ENCODE measurements around the gene PARD6G.
"Not testable (repeated sequence)": the region's sequence is repeated elsewhere in the genome, so short reads cannot be mapped to it uniquely, and the experiment has no call there.

The PARD6G gene

GRCh38 chr18:80170395-80171053, 76.8 kb downstream of the PARD6G start:
- Histone ChIP-seq H3K36me3 (ENCODE audit: control insufficient read depth, insufficient read depth, low read length) (no peaks in the 10 kb centered on the region), H3K4me1 (ENCODE audit: control insufficient read depth, insufficient read depth, low read length) (no peaks in the 10 kb centered on the region), H3K9ac (ENCODE audit: low read depth, low read length) (no peak overlapping the region), H3K4me3 (ENCODE audit: low read depth, low read length) (no peak overlapping the region), H3K27me3 (ENCODE audit: control insufficient read depth, insufficient read depth, low read length) (no peaks in the 10 kb centered on the region), H3K9me3 (ENCODE audit: control insufficient read depth, insufficient read depth, low read length) (no peaks in the 10 kb centered on the region)

GRCh38 chr18:80169607-80170006, 77.7 kb downstream of the PARD6G start:
- Histone ChIP-seq H3K4me3 (ENCODE audit: low read depth, low read length) (no peak overlapping the region), H3K36me3 (ENCODE audit: control insufficient read depth, insufficient read depth, low read length) (no peaks in the 10 kb centered on the region), H3K9me3 (ENCODE audit: control insufficient read depth, insufficient read depth, low read length) (no peaks in the 10 kb centered on the region), H3K9ac (ENCODE audit: low read depth, low read length) (no peak overlapping the region), H3K27me3 (ENCODE audit: control insufficient read depth, insufficient read depth, low read length) (no peaks in the 10 kb centered on the region), H3K4me1 (ENCODE audit: control insufficient read depth, insufficient read depth, low read length) (no peaks in the 10 kb centered on the region)

- H3K4me3 ChIP-seq (ENCODE audit: low read depth, low read length): no peak overlapping the region
- no peaks in the 10 kb centered on the region for H3K27me3 ChIP-seq (ENCODE audit: control insufficient read depth, insufficient read depth, low read length)
- no peaks in the 10 kb centered on the region for H3K9me3 ChIP-seq (ENCODE audit: control insufficient read depth, insufficient read depth, low read length)
- H3K9ac ChIP-seq (ENCODE audit: low read depth, low read length): no peak overlapping the region
- H3K4me1 ChIP-seq (ENCODE audit: control insufficient read depth, insufficient read depth, low read length): no peaks in the 10 kb centered on the region
- no peaks in the 10 kb centered on the region for H3K36me3 ChIP-seq (ENCODE audit: control insufficient read depth, insufficient read depth, low read length)
Measured at GRCh38 chr18:80168982-80169381, 78.3 kb downstream of the PARD6G start.

- H3K36me3 ChIP-seq (ENCODE audit: control insufficient read depth, insufficient read depth, low read length): no peaks in the 10 kb centered on the region
- no peaks in the 10 kb centered on the region for H3K4me1 ChIP-seq (ENCODE audit: control insufficient read depth, insufficient read depth, low read length)
- H3K27me3 ChIP-seq (ENCODE audit: control insufficient read depth, insufficient read depth, low read length): no peaks in the 10 kb centered on the region
- peaks cover 3% of the 10 kb centered on the region for H3K9me3 ChIP-seq (ENCODE audit: control insufficient read depth, insufficient read depth, low read length)
- no peak overlapping the region for H3K9ac ChIP-seq (ENCODE audit: low read depth, low read length)
- H3K4me3 ChIP-seq (ENCODE audit: low read depth, low read length): no peak overlapping the region
Measured at GRCh38 chr18:80168346-80168745, 79.0 kb downstream of the PARD6G start.

- no peaks in the 10 kb centered on the region for H3K4me1 ChIP-seq (ENCODE audit: control insufficient read depth, insufficient read depth, low read length)
- no peaks in the 10 kb centered on the region for H3K36me3 ChIP-seq (ENCODE audit: control insufficient read depth, insufficient read depth, low read length)
- no peak overlapping the region for H3K9ac ChIP-seq (ENCODE audit: low read depth, low read length)
- no peaks in the 10 kb centered on the region for H3K27me3 ChIP-seq (ENCODE audit: control insufficient read depth, insufficient read depth, low read length)
- H3K4me3 ChIP-seq (ENCODE audit: low read depth, low read length): no peak overlapping the region
- H3K9me3 ChIP-seq (ENCODE audit: control insufficient read depth, insufficient read depth, low read length): peaks cover 3% of the 10 kb centered on the region
Measured at GRCh38 chr18:80167931-80168330, 79.4 kb downstream of the PARD6G start.

GRCh38 chr18:80167331-80167730, 80.0 kb downstream of the PARD6G start:
- H3K27me3 ChIP-seq (ENCODE audit: control insufficient read depth, insufficient read depth, low read length): no peaks in the 10 kb centered on the region
- H3K9ac ChIP-seq (ENCODE audit: low read depth, low read length): no peak overlapping the region
- no peaks in the 10 kb centered on the region for H3K36me3 ChIP-seq (ENCODE audit: control insufficient read depth, insufficient read depth, low read length)
- H3K4me1 ChIP-seq (ENCODE audit: control insufficient read depth, insufficient read depth, low read length): no peaks in the 10 kb centered on the region
- H3K4me3 ChIP-seq (ENCODE audit: low read depth, low read length): no peak overlapping the region
- H3K9me3 ChIP-seq (ENCODE audit: control insufficient read depth, insufficient read depth, low read length): peaks cover 3% of the 10 kb centered on the region

- Histone ChIP-seq H3K9me3 (ENCODE audit: control insufficient read depth, insufficient read depth, low read length) (peaks cover 3% of the 10 kb centered on the region), H3K27me3 (ENCODE audit: control insufficient read depth, insufficient read depth, low read length) (no peaks in the 10 kb centered on the region), H3K4me1 (ENCODE audit: control insufficient read depth, insufficient read depth, low read length) (no peaks in the 10 kb centered on the region), H3K9ac (ENCODE audit: low read depth, low read length) (no peak overlapping the region), H3K36me3 (ENCODE audit: control insufficient read depth, insufficient read depth, low read length) (no peaks in the 10 kb centered on the region), H3K4me3 (ENCODE audit: low read depth, low read length) (no peak overlapping the region)
Measured at GRCh38 chr18:80166725-80167124, 80.6 kb downstream of the PARD6G start.

- Histone ChIP-seq H3K4me3 (ENCODE audit: low read depth, low read length) (no peak overlapping the region), H3K9me3 (ENCODE audit: control insufficient read depth, insufficient read depth, low read length) (peaks cover 3% of the 10 kb centered on the region), H3K9ac (ENCODE audit: low read depth, low read length) (no peak overlapping the region), H3K36me3 (ENCODE audit: control insufficient read depth, insufficient read depth, low read length) (no peaks in the 10 kb centered on the region), H3K4me1 (ENCODE audit: control insufficient read depth, insufficient read depth, low read length) (no peaks in the 10 kb centered on the region), H3K27me3 (ENCODE audit: control insufficient read depth, insufficient read depth, low read length) (no peaks in the 10 kb centered on the region)
Measured at GRCh38 chr18:80166240-80166639, 81.1 kb downstream of the PARD6G start.

- H3K27me3 ChIP-seq (ENCODE audit: control insufficient read depth, insufficient read depth, low read length); H3K4me1 ChIP-seq (ENCODE audit: control insufficient read depth, insufficient read depth, low read length); H3K9me3 ChIP-seq (ENCODE audit: control insufficient read depth, insufficient read depth, low read length): not testable (repeated sequence)
Measured at GRCh38 chr18:80164727-80165355, 82.5 kb downstream of the PARD6G start.

GRCh38 chr18:80163183-80163582, 84.1 kb downstream of the PARD6G start:
- peaks cover 3% of the 10 kb centered on the region for H3K9me3 ChIP-seq (ENCODE audit: control insufficient read depth, insufficient read depth, low read length)
- H3K4me1 ChIP-seq (ENCODE audit: control insufficient read depth, insufficient read depth, low read length): no peaks in the 10 kb centered on the region
- H3K36me3 ChIP-seq (ENCODE audit: control insufficient read depth, insufficient read depth, low read length): no peaks in the 10 kb centered on the region
- H3K9ac ChIP-seq (ENCODE audit: low read depth, low read length): no peak overlapping the region
- H3K4me3 ChIP-seq (ENCODE audit: low read depth, low read length): no peak overlapping the region
- no peaks in the 10 kb centered on the region for H3K27me3 ChIP-seq (ENCODE audit: control insufficient read depth, insufficient read depth, low read length)

More at GRCh38 chr18:80164727-80165355, 82.5 kb downstream of the PARD6G start:
- not testable (repeated sequence) for H3K36me3 ChIP-seq (ENCODE audit: control insufficient read depth, insufficient read depth, low read length); H3K9ac ChIP-seq (ENCODE audit: low read depth, low read length); H3K4me3 ChIP-seq (ENCODE audit: low read depth, low read length)

GRCh38 chr18:80161781-80162417, 85.4 kb downstream of the PARD6G start:
- Histone ChIP-seq H3K4me1 (ENCODE audit: control insufficient read depth, insufficient read depth, low read length) (no peaks in the 10 kb centered on the region), H3K9ac (ENCODE audit: low read depth, low read length) (no peak overlapping the region), H3K4me3 (ENCODE audit: low read depth, low read length) (no peak overlapping the region), H3K9me3 (ENCODE audit: control insufficient read depth, insufficient read depth, low read length) (peaks cover 3% of the 10 kb centered on the region), H3K27me3 (ENCODE audit: control insufficient read depth, insufficient read depth, low read length) (no peaks in the 10 kb centered on the region), H3K36me3 (ENCODE audit: control insufficient read depth, insufficient read depth, low read length) (no peaks in the 10 kb centered on the region)
